A549 (cell line): ENCODE data around the gene CPN1. TPM values are rescaled to one million over a fixed set of nuclear protein-coding genes. Genes with fewer than 3 reads are reported as not detected.
"Not testable (repeated sequence)": the region's sequence is repeated elsewhere in the genome, so short reads cannot be mapped to it uniquely, and the experiment has no call there.

ENCODE experiments used
- ATAC-seq, 2 experiments: fragments of 200-7000 bp in 1 of 2; fragments of >200 bp in 1 of 2; cut with Nextera tagmentation in 1 of 2; cut with Tn5 transposase in 1 of 2; 3 replicates each; pipeline versions ENCODE4 v1.8.0 to v1.9.1; 2018 to 2020; ENCODE audit warnings: mild to moderate bottlenecking in 1 of 2, moderate library complexity in 1 of 2
- CTCF ChIA-PET: fragments of 300-600 bp; sonication (Branson Sonifier 250); formaldehyde crosslinking; extraction: SDS; loops from one replicate; lab custom pipeline; 2021; ENCODE audit warnings: antibody characterized with exemption, inconsistent platforms; lab: Yijun Ruan, JAX
- POLR2A ChIA-PET: fragments of 350-600 bp; formaldehyde crosslinking; extraction: SDS; loops from one replicate; lab custom pipeline; 2021; ENCODE audit warnings: antibody characterized with exemption, inconsistent platforms; lab: Yijun Ruan, JAX
- DNase-seq, 2 experiments: peaks; one replicate each; pipeline versions ENCODE4 v3.0.0 to v3.0.0-alpha.2; 2011 to 2016; ENCODE audit warnings: low read depth in 1 of 2, low spot score in 1 of 2
- FAIRE-seq: peaks from 2 replicates; lab custom pipeline; 2011; peaks lifted over from hg19 to GRCh38; lab: Jason Lieb, UNC
- H3K27ac ChIP-seq, 2 experiments: fragments of >200 bp; sonication (Bioruptor Twin); formaldehyde crosslinking; 3 replicates each; pipeline ENCODE4 v1.5.1; 2016 to 2017
- H3K4me1 ChIP-seq: fragments of >200 bp; sonication (Bioruptor Twin); formaldehyde crosslinking; 3 replicates; pipeline ENCODE4 v1.6.1; 2016
- H3K4me2 ChIP-seq: fragments of >200 bp; sonication (Bioruptor Twin); formaldehyde crosslinking; 3 replicates; pipeline ENCODE4 v1.6.1; 2016
- H3K4me3 ChIP-seq: fragments of >200 bp; sonication (Bioruptor Twin); formaldehyde crosslinking; 3 replicates; pipeline ENCODE4 v1.5.1; 2016
- H3K9me3 ChIP-seq: fragments of >200 bp; sonication (Bioruptor Twin); formaldehyde crosslinking; 3 replicates; pipeline ENCODE4 v1.6.1; 2016
- BCL3 ChIP-seq: fragments of >200 bp; sonication (Bioruptor Twin); formaldehyde crosslinking; IDR thresholded peaks from 3 replicates; pipeline ENCODE4 v1.6.1; 2016
- CBX8 ChIP-seq: fragments of 200-600 bp; sonication (generic); IDR thresholded peaks from 2 replicates; pipeline ENCODE4 v1.6.1; 2016
- CEBPB ChIP-seq, 2 experiments: fragments of >200 bp in 1 of 2; sonication (Bioruptor Twin) in 1 of 2; formaldehyde crosslinking in 1 of 2; IDR thresholded peaks; 2 replicates each; pipeline ENCODE4 v1.6.1; 2012 to 2016
- ELK1 ChIP-seq: fragments of 150-350 bp; IDR thresholded peaks from 2 replicates; pipeline ENCODE4 v1.6.1; 2014; ENCODE audit warnings: low read depth, mild to moderate bottlenecking, low read length
- FOSL2 ChIP-seq, 2 experiments: fragments of 450-650 bp in 1 of 2; fragments of >200 bp in 1 of 2; sonication (Bioruptor Twin) in 1 of 2; formaldehyde crosslinking; IDR thresholded peaks; 2 replicates each; pipeline versions ENCODE4 v1.5.0 to v1.6.1; 2016 to 2020; ENCODE audit warnings: mild to moderate bottlenecking in 1 of 2, moderate library complexity in 1 of 2
- GATA3 ChIP-seq: IDR thresholded peaks from 2 replicates; pipeline ENCODE4 v1.6.1; 2012; ENCODE audit warnings: borderline replicate concordance
- JUN ChIP-seq, 2 experiments: fragments of >200 bp; sonication (Bioruptor Twin); formaldehyde crosslinking; IDR thresholded peaks; 2 replicates in 1 of 2; 3 replicates in 1 of 2; pipeline ENCODE4 v1.6.1; 2016 to 2017
- JUNB ChIP-seq: fragments of >200 bp; sonication (Bioruptor Twin); formaldehyde crosslinking; IDR thresholded peaks from 2 replicates; pipeline ENCODE4 v1.6.1; 2016
- KDM1A ChIP-seq: fragments of 200-600 bp; sonication (generic); IDR thresholded peaks from 2 replicates; pipeline ENCODE4 v1.6.1; 2016; ENCODE audit warnings: low read depth, mild to moderate bottlenecking
- MAX ChIP-seq: IDR thresholded peaks from 2 replicates; pipeline ENCODE4 v1.6.1; 2012
- NR3C1 ChIP-seq: fragments of >200 bp; sonication (Bioruptor Twin); formaldehyde crosslinking; IDR thresholded peaks from 3 replicates; pipeline ENCODE4 v1.6.1; 2017
- PBX3 ChIP-seq: IDR thresholded peaks from 2 replicates; pipeline ENCODE4 v1.6.1; 2012
- TP53 ChIP-seq: fragments of 250-450 bp; sonication (Bioruptor Pico); IDR thresholded peaks from 2 replicates; pipeline ENCODE4 v1.5.0; 2021; ENCODE audit warnings: mild to moderate bottlenecking, moderate library complexity
- USF2 ChIP-seq: fragments of 450-650 bp; IDR thresholded peaks from 2 replicates; pipeline ENCODE4 v1.6.1; 2014; ENCODE audit warnings: antibody characterized with exemption
- ZFP36 ChIP-seq: fragments of 450-650 bp; IDR thresholded peaks from 2 replicates; pipeline ENCODE4 v1.6.1; 2014; ENCODE audit warnings: borderline replicate concordance; ENCODE audit not compliant: partially characterized antibody
- WGBS: methylation state at CpG from one replicate; pipeline ENCODE4 v1.1.6; 2017; ENCODE audit errors: missing lambda C conversion rate; 5-methylcytosine and 5-hydroxymethylcytosine counted together
- polyA plus RNA-seq, 4 experiments: library from polyadenylated mRNA; depleted of rRNA in 3 of 4; stranded (reverse); fragments of >200 nt; fragmentation: RNase III in 1 of 4; extraction: RNeasy Plus Mini Kit Qiagen cat#74134 plus additional on column Dnase treatment in 1 of 4; gene quantifications; 2 replicates in 3 of 4; 3 replicates in 1 of 4; pipeline ENCODE4 v1.2.3, GENCODE V29; 2011 to 2017

Gene CPN1
- polyA plus RNA-seq, 2 of the 4 experiments (the other 2 are of a cell fraction): 0.52 to 3.2 TPM

- ATAC-seq: no peak
- ChIA-PET CTCF (interaction anchor here (0.6 to 2.4 kb wide), 6 partner anchors 16 to 169 kb away, joined by 3 to 10 read pairs (median 4); no protein-coding TSS in a partner anchor), POLR2A (no interaction called here)
- no peak overlapping the region for H3K4me3 ChIP-seq
- no peak for FAIRE-seq
- H3K4me2 ChIP-seq: no peak overlapping the region
- no peak overlapping the region for H3K27ac ChIP-seq
- no peaks in the 10 kb centered on the region for H3K9me3 ChIP-seq
- WGBS: 90% methylated on average over 5 of the region's 5 CpGs
- no peak for DNase-seq
- TF ChIP-seq NR3C1: no peak
- no peak for TF ChIP-seq USF2
- no peak for TF ChIP-seq GATA3
- no peak for TF ChIP-seq FOSL2 (IDR thresholded peaks at IDR 0.05)
- no peak for TF ChIP-seq FOSL2 (CRISPR knock-in tag; IDR thresholded peaks at IDR 0.05)
- H3K4me1 ChIP-seq: peaks cover 17% of the 10 kb centered on the region
Observed at GRCh38 chr10:100014071-100014762, 67.5 kb downstream of the CPN1 start.

- ChIA-PET POLR2A (no interaction called here), CTCF (interaction anchor here (1.0 to 2.4 kb wide), 5 partner anchors 16 to 168 kb away, joined by 3 to 10 read pairs (median 5); no protein-coding TSS in a partner anchor)
- Histone ChIP-seq H3K4me2 (no peak overlapping the region), H3K4me1 (peaks cover 11% of the 10 kb centered on the region), H3K27ac (no peak overlapping the region), H3K4me3 (no peak overlapping the region), H3K9me3 (no peaks in the 10 kb centered on the region)
- no peak for FAIRE-seq
- 84% methylated on average over 1 of the region's 1 CpG for WGBS
- DNase-seq: no peak
- ATAC-seq: no peak
- TF ChIP-seq MAX: no peak
- no peak for TF ChIP-seq JUN (IDR thresholded peaks at IDR 0.05)
- no peak for TF ChIP-seq PBX3
- TF ChIP-seq ZFP36: no peak
- TF ChIP-seq ELK1: no peak
- TF ChIP-seq USF2: no peak
- no peak for TF ChIP-seq TP53 (CRISPR knock-in tag)
- no peak for TF ChIP-seq BCL3
- no peak for TF ChIP-seq CBX8
- no peak for TF ChIP-seq KDM1A
- TF ChIP-seq JUNB: no peak
- no peak for TF ChIP-seq CEBPB (IDR thresholded peaks at IDR 0.05)
Observed at GRCh38 chr10:100013621-100014020, 68.0 kb downstream of the CPN1 start.

- WGBS: 91% methylated on average over 20 of the region's 20 CpGs
- peaks cover 19% of the 10 kb centered on the region for H3K4me1 ChIP-seq
- FAIRE-seq, POLR2A ChIA-PET, DNase-seq, H3K9me3 ChIP-seq, H3K4me2 ChIP-seq, H3K4me3 ChIP-seq, ATAC-seq, H3K27ac ChIP-seq: not testable (repeated sequence)
- CTCF ChIA-PET: interaction anchor here (1.5 to 7.8 kb wide), 5 partner anchors 10 to 104 kb away, joined by 4 to 101 read pairs (median 65); no protein-coding TSS in a partner anchor
Observed at GRCh38 chr10:100011906-100012305, 69.8 kb downstream of the CPN1 start.
